ENCODE data around the gene CDK14. TPM values are rescaled to one million over a fixed set of nuclear protein-coding genes. Genes with fewer than 3 reads are reported as not detected.
A peak's percentile ranks its signal among the peaks of the same experiment; 100 is the strongest.

The CDK14 gene
- total RNA-seq, 2 experiments from 2014 or later = 0.05 to 0.27 TPM

DNA sequence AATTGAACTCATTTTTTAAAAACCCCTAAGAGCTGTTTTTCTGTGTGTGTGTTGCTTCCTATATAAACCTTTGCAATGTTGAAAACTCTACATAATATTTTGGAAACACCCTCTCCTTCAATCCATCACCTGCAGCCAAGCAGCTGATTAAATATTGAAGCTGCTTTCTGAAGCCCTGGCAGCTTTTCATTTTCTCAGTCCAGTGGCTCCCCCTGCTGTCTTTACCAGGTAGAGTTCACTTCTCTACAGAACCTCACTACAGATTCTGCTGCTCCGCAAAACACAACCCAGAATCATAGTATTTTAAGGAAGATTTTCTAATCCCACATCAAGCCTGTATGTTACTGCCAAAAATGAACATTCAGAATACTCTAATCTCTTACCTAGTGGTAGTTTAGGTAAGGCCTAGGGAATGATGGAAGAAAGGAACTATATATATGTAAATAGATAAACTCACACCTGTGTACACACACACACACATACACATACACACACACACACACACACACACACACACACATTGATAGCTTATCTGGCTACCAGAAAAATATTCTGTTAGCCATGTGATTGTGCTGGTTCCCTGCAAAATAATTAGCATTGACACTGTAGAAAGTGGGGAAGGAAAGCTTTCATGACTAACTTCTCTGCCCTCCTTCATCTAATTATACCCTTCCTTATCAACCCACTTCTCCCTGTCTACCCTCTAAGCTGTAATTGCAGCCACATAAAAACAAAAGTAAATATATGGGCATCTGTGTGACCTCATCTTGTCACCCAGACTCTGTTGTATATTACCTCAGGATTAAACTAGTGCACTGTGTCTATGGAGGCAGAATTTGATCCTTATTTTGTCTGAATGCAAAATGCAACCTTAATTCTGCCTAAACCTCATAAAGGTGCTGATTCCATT, 438.6 kb downstream of the CDK14 start:
- TF ChIP-seq, protein P1, sequence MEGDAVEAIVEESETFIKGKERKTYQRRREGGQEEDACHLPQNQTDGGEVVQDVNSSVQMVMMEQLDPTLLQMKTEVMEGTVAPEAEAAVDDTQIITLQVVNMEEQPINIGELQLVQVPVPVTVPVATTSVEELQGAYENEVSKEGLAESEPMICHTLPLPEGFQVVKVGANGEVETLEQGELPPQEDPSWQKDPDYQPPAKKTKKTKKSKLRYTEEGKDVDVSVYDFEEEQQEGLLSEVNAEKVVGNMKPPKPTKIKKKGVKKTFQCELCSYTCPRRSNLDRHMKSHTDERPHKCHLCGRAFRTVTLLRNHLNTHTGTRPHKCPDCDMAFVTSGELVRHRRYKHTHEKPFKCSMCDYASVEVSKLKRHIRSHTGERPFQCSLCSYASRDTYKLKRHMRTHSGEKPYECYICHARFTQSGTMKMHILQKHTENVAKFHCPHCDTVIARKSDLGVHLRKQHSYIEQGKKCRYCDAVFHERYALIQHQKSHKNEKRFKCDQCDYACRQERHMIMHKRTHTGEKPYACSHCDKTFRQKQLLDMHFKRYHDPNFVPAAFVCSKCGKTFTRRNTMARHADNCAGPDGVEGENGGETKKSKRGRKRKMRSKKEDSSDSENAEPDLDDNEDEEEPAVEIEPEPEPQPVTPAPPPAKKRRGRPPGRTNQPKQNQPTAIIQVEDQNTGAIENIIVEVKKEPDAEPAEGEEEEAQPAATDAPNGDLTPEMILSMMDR (IDR thresholded peaks at IDR 0.05) = peak; percentile 56
- ChIA-PET CTCF (interaction anchor here (0.6 to 1.6 kb wide), 5 partner anchors 10 to 579 kb away, joined by 3 to 9 read pairs (median 3); no protein-coding TSS in a partner anchor), POLR2A (no interaction called here)
- Mint-ChIP-seq H3K4me3 (no peak overlapping the region), H3K27ac (no peak overlapping the region), H3K9me3 (no peaks in the 10 kb centered on the region), H3K36me3 (ENCODE audit: low read depth) (no peaks in the 10 kb centered on the region), H3K4me1 (ENCODE audit: low read depth) (no peaks in the 10 kb centered on the region), H3K27me3 (no peaks in the 10 kb centered on the region)
- intact Hi-C loops (cut with micrococcal nuclease) = loop anchor here (10.0 kb wide), 1 partner anchor 580 kb away; no protein-coding TSS in a partner anchor
- DNase-seq (peak; percentile 53), ATAC-seq (no peak)

DNA sequence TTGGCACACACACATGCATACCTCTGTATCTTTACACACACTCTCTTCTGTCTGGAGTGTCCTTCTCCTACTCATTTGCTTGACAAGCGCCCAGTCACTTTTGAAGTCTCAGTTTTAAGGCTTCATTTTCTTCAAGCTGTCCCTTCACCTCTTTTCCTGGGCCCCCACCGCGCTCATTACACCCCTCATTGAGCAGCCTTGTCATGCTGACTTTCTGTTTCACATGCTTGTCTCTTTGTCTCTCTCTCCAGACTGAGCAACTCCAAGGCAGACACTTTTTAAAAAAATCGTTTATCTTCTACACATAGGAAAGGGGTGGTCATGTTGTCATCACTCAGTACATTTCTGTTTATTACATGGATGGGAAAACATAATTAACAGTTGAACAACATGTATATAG, 442.9 kb downstream of the CDK14 start:
- no peaks in the 10 kb centered on the region for H3K9me3 Mint-ChIP-seq
- H3K36me3 Mint-ChIP-seq (ENCODE audit: low read depth) = no peaks in the 10 kb centered on the region
- no peaks in the 10 kb centered on the region for H3K4me1 Mint-ChIP-seq (ENCODE audit: low read depth)
- no peaks in the 10 kb centered on the region for H3K27me3 Mint-ChIP-seq
- no peak overlapping the region for H3K4me3 Mint-ChIP-seq
- ChIA-PET POLR2A (no interaction called here), CTCF (no interaction called here)
- ATAC-seq = no peak
- TF ChIP-seq, protein P1 (IDR thresholded peaks at IDR 0.05) = no peak
- no peak for DNase-seq
- no peak overlapping the region for H3K27ac Mint-ChIP-seq
- intact Hi-C loops (cut with micrococcal nuclease) = loop anchor here (10.0 kb wide), 1 partner anchor 584 kb away; no protein-coding TSS in a partner anchor

DNA sequence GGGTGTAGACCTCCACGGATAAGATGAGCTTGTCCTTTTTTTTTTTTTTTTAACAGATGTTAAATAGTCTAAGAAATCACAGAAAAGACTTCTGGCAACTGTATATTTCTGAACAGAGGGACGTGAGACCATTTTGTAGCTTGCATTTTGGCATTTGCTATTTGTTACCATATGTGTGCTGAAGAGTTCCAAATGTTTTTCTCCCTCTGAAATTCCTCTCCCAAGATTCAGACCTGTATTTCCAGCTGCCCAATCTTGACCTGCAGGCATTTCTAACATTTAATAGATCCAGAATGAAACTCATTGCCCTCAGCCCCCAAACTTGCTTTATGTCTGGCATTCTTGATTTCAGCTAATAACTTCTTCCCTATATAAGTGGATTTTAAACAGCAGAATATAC, 445.0 kb downstream of the CDK14 start:
- Mint-ChIP-seq H3K9me3 (no peaks in the 10 kb centered on the region), H3K27me3 (no peaks in the 10 kb centered on the region), H3K27ac (no peak overlapping the region), H3K4me3 (no peak overlapping the region), H3K36me3 (ENCODE audit: low read depth) (no peaks in the 10 kb centered on the region), H3K4me1 (ENCODE audit: low read depth) (no peaks in the 10 kb centered on the region)
- intact Hi-C loops (cut with micrococcal nuclease) = no loop called here
- DNase-seq (no peak), ATAC-seq (no peak)
- TF ChIP-seq, protein P1 (IDR thresholded peaks at IDR 0.05) = no peak
- ChIA-PET POLR2A (no interaction called here), CTCF (no interaction called here)

DNA sequence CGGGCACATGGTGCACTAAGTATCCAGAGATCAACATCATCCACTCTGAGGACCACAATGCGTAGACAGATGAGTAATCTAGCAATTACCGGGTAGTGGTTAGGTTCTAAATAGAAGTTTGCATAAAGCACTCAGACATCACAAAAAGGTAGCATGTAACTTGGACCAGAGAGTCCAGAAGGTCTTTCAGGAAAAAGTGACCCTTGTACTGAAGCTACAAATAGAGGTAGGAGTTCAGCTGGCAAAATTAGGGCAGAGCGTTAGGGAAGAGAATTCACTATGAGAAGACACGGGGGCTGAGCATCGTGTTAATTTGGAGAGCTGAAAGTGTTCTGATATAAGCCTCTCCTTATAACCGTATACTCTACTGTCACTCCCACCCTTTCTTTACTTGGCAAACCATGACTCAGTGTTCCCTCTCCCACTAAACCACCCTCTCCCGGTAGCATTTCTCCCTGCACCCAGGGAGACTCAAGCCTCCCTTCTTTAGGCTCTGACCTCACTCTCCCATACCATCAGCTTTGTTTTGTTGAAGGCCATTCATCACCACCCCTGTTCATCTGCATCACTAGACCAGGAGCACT, 445.9 kb downstream of the CDK14 start:
- no peak overlapping the region for H3K4me3 Mint-ChIP-seq
- H3K27ac Mint-ChIP-seq = no peak overlapping the region
- ChIA-PET POLR2A (no interaction called here), CTCF (no interaction called here)
- H3K4me1 Mint-ChIP-seq (ENCODE audit: low read depth) = no peaks in the 10 kb centered on the region
- no peak for ATAC-seq
- H3K27me3 Mint-ChIP-seq = no peaks in the 10 kb centered on the region
- intact Hi-C loops (cut with micrococcal nuclease) = no loop called here
- no peak for DNase-seq
- TF ChIP-seq, protein P1 (IDR thresholded peaks at IDR 0.05) = no peak
- no peaks in the 10 kb centered on the region for H3K9me3 Mint-ChIP-seq
- no peaks in the 10 kb centered on the region for H3K36me3 Mint-ChIP-seq (ENCODE audit: low read depth)

DNA sequence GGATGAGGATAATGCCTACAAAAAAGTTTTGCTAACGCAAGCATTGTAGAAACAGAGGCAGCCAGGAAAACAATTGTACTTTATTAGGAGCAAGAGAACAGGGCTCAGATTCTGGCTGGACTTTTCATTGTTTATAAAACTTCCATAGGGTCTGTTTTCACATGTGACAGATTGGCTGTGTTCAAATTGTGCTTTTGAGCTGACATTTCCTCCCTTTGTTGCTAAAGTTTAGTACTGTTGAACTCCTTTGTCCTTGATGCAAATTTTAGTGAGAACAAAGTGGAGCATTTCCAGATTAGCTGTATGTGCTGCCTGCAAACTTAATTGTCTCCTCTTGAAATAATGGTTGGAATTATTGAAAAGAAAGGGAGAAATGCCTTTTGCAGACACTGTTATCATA, 447.1 kb downstream of the CDK14 start:
- no peaks in the 10 kb centered on the region for H3K4me1 Mint-ChIP-seq (ENCODE audit: low read depth)
- CTCF ChIA-PET = no interaction called here
- no peak for ATAC-seq

More for the DNA sequence above, 447.1 kb downstream of the CDK14 start:
- H3K9me3 Mint-ChIP-seq = no peaks in the 10 kb centered on the region
- DNase-seq = no peak
- no peaks in the 10 kb centered on the region for H3K36me3 Mint-ChIP-seq (ENCODE audit: low read depth)
- no peak overlapping the region for H3K27ac Mint-ChIP-seq
- H3K27me3 Mint-ChIP-seq = no peaks in the 10 kb centered on the region
- TF ChIP-seq, protein P1 (IDR thresholded peaks at IDR 0.05) = no peak
- H3K4me3 Mint-ChIP-seq = no peak overlapping the region
- intact Hi-C loops (cut with micrococcal nuclease) = no loop called here
- POLR2A ChIA-PET = no interaction called here
